Measurements from ENCODE around the gene SMCO2.
A peak's percentile ranks its signal among the peaks of the same experiment; 100 is the strongest.

The SMCO2 gene

GRCh38 chr12:27545665-27546064 is 99.1 kb downstream of the SMCO2 start:
- no peak for DNase-seq
- no peak overlapping the region for H2BK15ac ChIP-seq (replicated peaks; ENCODE audit: low read depth)
- H3K36me3 ChIP-seq (ENCODE audit: control insufficient read depth, insufficient read depth, low read length): no peaks in the 10 kb centered on the region
- no peak overlapping the region for H3K56ac ChIP-seq (ENCODE audit: low read length)
- H3K79me1 ChIP-seq (ENCODE audit: low read length): peaks cover 39% of the 10 kb centered on the region
- H3K4me3 ChIP-seq (ENCODE audit: low read length): no peak overlapping the region
- no peak overlapping the region for H2BK5ac ChIP-seq (ENCODE audit: low read length)
- H2BK120ac ChIP-seq (ENCODE audit: low read depth, low read length): no peak overlapping the region
- H3K27ac ChIP-seq (ENCODE audit: low read depth, low read length): no peak overlapping the region
- H3K27me3 ChIP-seq (ENCODE audit: insufficient read depth, low read length, poor library complexity): no peaks in the 10 kb centered on the region
- no peak overlapping the region for H2AK5ac ChIP-seq (ENCODE audit: low read length)
- H3K23ac ChIP-seq (ENCODE audit: low read length): no peak overlapping the region
- no peak overlapping the region for H3K4me2 ChIP-seq (ENCODE audit: low read length)
- no peak overlapping the region for H3K4ac ChIP-seq (ENCODE audit: low read depth, low read length)
- H3K79me2 ChIP-seq (ENCODE audit: control insufficient read depth, insufficient read depth, low read length): peaks cover 49% of the 10 kb centered on the region
- H3K9ac ChIP-seq (ENCODE audit: low read length): no peak overlapping the region
- H3K4me1 ChIP-seq (ENCODE audit: control insufficient read depth, low read depth, low read length): peaks cover 8% of the 10 kb centered on the region
- H4K5ac ChIP-seq (ENCODE audit: low read length): no peak overlapping the region
- no peak overlapping the region for H3K18ac ChIP-seq (ENCODE audit: low read length)
- no peak overlapping the region for H4K8ac ChIP-seq (ENCODE audit: low read depth, low read length)
- no CpG with 5 or more reads among the region's 9 CpGs for WGBS (ENCODE audit: extremely low coverage, insufficient coverage, low lambda C conversion rate)

GRCh38 chr12:27547592-27547991 is 101.1 kb downstream of the SMCO2 start:
- H4K5ac ChIP-seq (ENCODE audit: low read length): no peak overlapping the region
- H2BK5ac ChIP-seq (ENCODE audit: low read length): no peak overlapping the region
- H3K9ac ChIP-seq (ENCODE audit: low read length): no peak overlapping the region
- H3K4me3 ChIP-seq (ENCODE audit: low read length): no peak overlapping the region
- H3K18ac ChIP-seq (ENCODE audit: low read length): no peak overlapping the region
- no peak overlapping the region for H3K4ac ChIP-seq (ENCODE audit: low read depth, low read length)
- H3K79me1 ChIP-seq (ENCODE audit: low read length): peaks cover 39% of the 10 kb centered on the region
- no CpG with 5 or more reads among the region's 5 CpGs for WGBS (ENCODE audit: extremely low coverage, insufficient coverage, low lambda C conversion rate)
- peaks cover 5% of the 10 kb centered on the region for H3K4me1 ChIP-seq (ENCODE audit: control insufficient read depth, low read depth, low read length)
- no peak overlapping the region for H3K27ac ChIP-seq (ENCODE audit: low read depth, low read length)
- no peak overlapping the region for H4K8ac ChIP-seq (ENCODE audit: low read depth, low read length)
- no peaks in the 10 kb centered on the region for H3K36me3 ChIP-seq (ENCODE audit: control insufficient read depth, insufficient read depth, low read length)
- H3K23ac ChIP-seq (ENCODE audit: low read length): no peak overlapping the region
- H2AK5ac ChIP-seq (ENCODE audit: low read length): no peak overlapping the region
- peaks cover 42% of the 10 kb centered on the region for H3K79me2 ChIP-seq (ENCODE audit: control insufficient read depth, insufficient read depth, low read length)
- H3K27me3 ChIP-seq (ENCODE audit: insufficient read depth, low read length, poor library complexity): no peaks in the 10 kb centered on the region
- H2BK15ac ChIP-seq (replicated peaks; ENCODE audit: low read depth): no peak overlapping the region
- H3K56ac ChIP-seq (ENCODE audit: low read length): no peak overlapping the region
- DNase-seq: no peak
- no peak overlapping the region for H2BK120ac ChIP-seq (ENCODE audit: low read depth, low read length)
- no peak overlapping the region for H3K4me2 ChIP-seq (ENCODE audit: low read length)

DNA sequence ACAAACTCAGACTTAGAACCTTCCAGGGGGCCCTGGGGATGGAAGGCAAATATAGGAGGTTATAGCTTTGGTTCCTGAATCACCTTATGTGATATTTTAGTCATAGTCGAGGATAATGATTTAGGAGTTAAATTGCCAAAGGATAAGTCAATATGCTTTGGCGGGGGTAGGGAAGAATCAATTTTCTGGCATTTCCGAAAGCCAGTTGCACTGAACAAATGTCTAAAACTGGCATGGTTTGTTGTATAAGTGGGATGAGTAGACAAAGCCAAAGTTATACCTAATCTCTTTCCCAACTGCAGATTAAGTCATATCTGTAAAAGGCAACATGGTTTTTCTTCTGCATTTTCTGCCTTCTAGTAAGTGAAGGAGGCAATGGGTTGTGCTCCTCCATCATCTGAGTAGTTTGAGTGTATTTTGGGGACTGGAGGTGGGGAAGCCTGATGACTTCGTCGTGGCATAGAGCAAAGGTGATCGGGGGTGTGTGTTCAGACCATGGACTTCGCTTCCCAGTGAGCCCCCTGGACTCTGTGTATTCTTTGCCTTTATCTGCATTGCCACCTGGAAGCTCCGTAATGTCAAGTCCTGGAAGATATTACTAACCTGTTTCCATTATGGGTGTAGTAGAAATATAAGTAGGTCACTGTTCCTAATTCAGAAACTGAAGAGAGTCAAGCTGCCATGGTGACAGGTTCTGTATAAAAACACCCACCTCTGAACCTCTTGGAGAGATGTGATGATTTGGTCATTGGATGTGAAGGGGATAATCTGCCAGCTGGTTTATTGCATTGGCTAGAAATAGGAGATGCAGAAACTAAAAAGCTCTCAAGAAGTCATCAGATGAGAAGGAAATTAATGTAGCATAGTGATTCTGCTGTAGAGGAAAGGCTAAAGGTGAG is 102.0 kb downstream of the SMCO2 start:
- Histone ChIP-seq H3K27me3 (ENCODE audit: insufficient read depth, low read length, poor library complexity) (no peaks in the 10 kb centered on the region), H3K36me3 (ENCODE audit: control insufficient read depth, insufficient read depth, low read length) (no peaks in the 10 kb centered on the region), H2BK5ac (ENCODE audit: low read length) (no peak overlapping the region), H3K4me2 (ENCODE audit: low read length) (no peak overlapping the region), H3K4me1 (ENCODE audit: control insufficient read depth, low read depth, low read length) (peaks cover 14% of the 10 kb centered on the region), H3K27ac (ENCODE audit: low read depth, low read length) (no peak overlapping the region), H3K23ac (ENCODE audit: low read length) (no peak overlapping the region), H3K18ac (ENCODE audit: low read length) (no peak overlapping the region), H4K5ac (ENCODE audit: low read length) (no peak overlapping the region), H2AK5ac (ENCODE audit: low read length) (no peak overlapping the region), H3K79me2 (ENCODE audit: control insufficient read depth, insufficient read depth, low read length) (peaks cover 45% of the 10 kb centered on the region), H2BK120ac (ENCODE audit: low read depth, low read length) (no peak overlapping the region), H4K8ac (ENCODE audit: low read depth, low read length) (no peak overlapping the region), H2BK15ac (replicated peaks; ENCODE audit: low read depth) (no peak overlapping the region), H3K9ac (ENCODE audit: low read length) (no peak overlapping the region), H3K56ac (ENCODE audit: low read length) (no peak overlapping the region), H3K79me1 (ENCODE audit: low read length) (peaks cover 45% of the 10 kb centered on the region), H3K4me3 (ENCODE audit: low read length) (no peak overlapping the region), H3K4ac (ENCODE audit: low read depth, low read length) (no peak overlapping the region)
- no CpG with 5 or more reads among the region's 8 CpGs for WGBS (ENCODE audit: extremely low coverage, insufficient coverage, low lambda C conversion rate)
- DNase-seq: no peak

GRCh38 chr12:27549236-27549800 is 102.8 kb downstream of the SMCO2 start:
- Histone ChIP-seq H3K27me3 (ENCODE audit: insufficient read depth, low read length, poor library complexity) (no peaks in the 10 kb centered on the region), H2AK5ac (ENCODE audit: low read length) (no peak overlapping the region), H4K8ac (ENCODE audit: low read depth, low read length) (no peak overlapping the region), H3K79me2 (ENCODE audit: control insufficient read depth, insufficient read depth, low read length) (peaks cover 46% of the 10 kb centered on the region), H3K56ac (ENCODE audit: low read length) (no peak overlapping the region), H2BK15ac (replicated peaks; ENCODE audit: low read depth) (no peak overlapping the region), H3K4ac (ENCODE audit: low read depth, low read length) (no peak overlapping the region), H3K36me3 (ENCODE audit: control insufficient read depth, insufficient read depth, low read length) (no peaks in the 10 kb centered on the region), H3K4me3 (ENCODE audit: low read length) (no peak overlapping the region), H3K4me2 (ENCODE audit: low read length) (no peak overlapping the region), H4K5ac (ENCODE audit: low read length) (no peak overlapping the region), H3K18ac (ENCODE audit: low read length) (no peak overlapping the region), H3K23ac (ENCODE audit: low read length) (no peak overlapping the region), H3K79me1 (ENCODE audit: low read length) (peaks cover 43% of the 10 kb centered on the region), H2BK5ac (ENCODE audit: low read length) (no peak overlapping the region), H3K9ac (ENCODE audit: low read length) (no peak overlapping the region), H2BK120ac (ENCODE audit: low read depth, low read length) (no peak overlapping the region), H3K4me1 (ENCODE audit: control insufficient read depth, low read depth, low read length) (peaks cover 22% of the 10 kb centered on the region), H3K27ac (ENCODE audit: low read depth, low read length) (no peak overlapping the region)
- no CpG with 5 or more reads among the region's 8 CpGs for WGBS (ENCODE audit: extremely low coverage, insufficient coverage, low lambda C conversion rate)
- DNase-seq: no peak

- Histone ChIP-seq H3K27me3 (ENCODE audit: insufficient read depth, low read length, poor library complexity) (no peaks in the 10 kb centered on the region), H3K23ac (ENCODE audit: low read length) (no peak overlapping the region), H3K56ac (ENCODE audit: low read length) (no peak overlapping the region), H4K8ac (ENCODE audit: low read depth, low read length) (no peak overlapping the region), H3K79me2 (ENCODE audit: control insufficient read depth, insufficient read depth, low read length) (peaks cover 51% of the 10 kb centered on the region), H2BK15ac (replicated peaks; ENCODE audit: low read depth) (no peak overlapping the region), H3K79me1 (ENCODE audit: low read length) (peaks cover 45% of the 10 kb centered on the region), H3K4me2 (ENCODE audit: low read length) (no peak overlapping the region), H3K36me3 (ENCODE audit: control insufficient read depth, insufficient read depth, low read length) (no peaks in the 10 kb centered on the region), H3K27ac (ENCODE audit: low read depth, low read length) (no peak overlapping the region), H2BK120ac (ENCODE audit: low read depth, low read length) (no peak overlapping the region), H3K4me3 (ENCODE audit: low read length) (no peak overlapping the region), H3K4me1 (ENCODE audit: control insufficient read depth, low read depth, low read length) (peaks cover 27% of the 10 kb centered on the region), H3K18ac (ENCODE audit: low read length) (no peak overlapping the region), H3K4ac (ENCODE audit: low read depth, low read length) (no peak overlapping the region), H2BK5ac (ENCODE audit: low read length) (no peak overlapping the region), H2AK5ac (ENCODE audit: low read length) (no peak overlapping the region), H4K5ac (ENCODE audit: low read length) (no peak overlapping the region), H3K9ac (ENCODE audit: low read length) (no peak overlapping the region)
- peak; percentile 86 for DNase-seq
- no CpG with 5 or more reads among the region's 12 CpGs for WGBS (ENCODE audit: extremely low coverage, insufficient coverage, low lambda C conversion rate)
Measured at GRCh38 chr12:27549801-27550652, 103.5 kb downstream of the SMCO2 start.
